HUES64 (cell line): ENCODE measurements around the gene RNF186.
"Not testable (repeated sequence)": the region's sequence is repeated elsewhere in the genome, so short reads cannot be mapped to it uniquely, and the experiment has no call there.

Experiments used
- H3K27ac ChIP-seq: 2 replicates; pipeline ENCODE4 v1.7.0; 2013; ENCODE audit warnings: low read depth, low read length, inconsistent platforms
- H3K27me3 ChIP-seq: 2 replicates; pipeline ENCODE4 v1.6.1; 2013; ENCODE audit warnings: mild to moderate bottlenecking, low read length; ENCODE audit not compliant: insufficient read depth
- H3K36me3 ChIP-seq: 2 replicates; pipeline ENCODE4 v1.6.1; 2013; ENCODE audit warnings: mild to moderate bottlenecking, low read length; ENCODE audit not compliant: insufficient read depth
- H3K4me1 ChIP-seq: 2 replicates; pipeline ENCODE4 v1.6.1; 2013; ENCODE audit warnings: mild to moderate bottlenecking, low read length, moderate library complexity; ENCODE audit not compliant: insufficient read depth
- H3K4me3 ChIP-seq: 2 replicates; pipeline ENCODE4 v1.5.1; 2013; ENCODE audit warnings: mild to moderate bottlenecking, low read length, moderate library complexity
- H3K9ac ChIP-seq: 2 replicates; pipeline ENCODE4 v1.6.1; 2013; ENCODE audit warnings: mild to moderate bottlenecking, low read depth, low read length
- H3K9me3 ChIP-seq: 2 replicates; pipeline ENCODE4 v1.6.1; 2013; ENCODE audit warnings: low read depth, low read length; ENCODE audit not compliant: insufficient read depth
- WGBS: fragments of 150-250, 120-280 bp; methylation state at CpG from one replicate; pipeline ENCODE4 v1.1.7; 2013; ENCODE audit warnings: missing lambda C conversion rate; 5-methylcytosine and 5-hydroxymethylcytosine counted together

The RNF186 gene

GRCh38 chr1:19792237-19793002, 22.7 kb downstream of the RNF186 start:
- no peaks in the 10 kb centered on the region for H3K9me3 ChIP-seq
- H3K4me3 ChIP-seq: no peak overlapping the region
- no peak overlapping the region for H3K27ac ChIP-seq
- 88% methylated on average over 4 of the region's 4 CpGs for WGBS
- no peak overlapping the region for H3K9ac ChIP-seq
- peaks cover 2% of the 10 kb centered on the region; the same call in 1 of the 2 replicates for H3K27me3 ChIP-seq
- peaks cover 1% of the 10 kb centered on the region; the same call in 1 of the 2 replicates for H3K4me1 ChIP-seq
- no peaks in the 10 kb centered on the region for H3K36me3 ChIP-seq

GRCh38 chr1:19790061-19790975, 24.8 kb downstream of the RNF186 start:
- not testable (repeated sequence) for H3K9me3 ChIP-seq, H3K27ac ChIP-seq, H3K9ac ChIP-seq, H3K36me3 ChIP-seq, H3K4me3 ChIP-seq
- peaks cover 11% of the 10 kb centered on the region for H3K27me3 ChIP-seq
- H3K4me1 ChIP-seq: peaks cover 15% of the 10 kb centered on the region
- 93% methylated on average over 9 of the region's 9 CpGs for WGBS

- peaks cover 15% of the 10 kb centered on the region for H3K4me1 ChIP-seq
- H3K9ac ChIP-seq: no peak overlapping the region
- no peaks in the 10 kb centered on the region for H3K9me3 ChIP-seq
- 54% methylated on average over 9 of the region's 9 CpGs for WGBS
- H3K27me3 ChIP-seq: peaks cover 41% of the 10 kb centered on the region
- H3K27ac ChIP-seq: no peak overlapping the region
- H3K4me3 ChIP-seq: peak overlapping the region; percentile 5; the same call in 1 of the 2 replicates
- no peaks in the 10 kb centered on the region for H3K36me3 ChIP-seq
These were observed 28.1 kb downstream of the RNF186 start for GRCh38 chr1:19786988-19787423.

GRCh38 chr1:19785660-19786059, 29.4 kb downstream of the RNF186 start:
- H3K27ac ChIP-seq: no peak overlapping the region
- peaks cover 54% of the 10 kb centered on the region for H3K27me3 ChIP-seq
- no peaks in the 10 kb centered on the region for H3K36me3 ChIP-seq
- no peak overlapping the region for H3K4me3 ChIP-seq
- WGBS: 72% methylated on average over 4 of the region's 4 CpGs
- peaks cover 15% of the 10 kb centered on the region for H3K4me1 ChIP-seq
- no peaks in the 10 kb centered on the region for H3K9me3 ChIP-seq
- no peak overlapping the region for H3K9ac ChIP-seq

GRCh38 chr1:19780267-19780877, 34.7 kb downstream of the RNF186 start:
- H3K36me3 ChIP-seq: no peaks in the 10 kb centered on the region
- WGBS: 59% methylated on average over 11 of the region's 11 CpGs
- H3K4me3 ChIP-seq: no peak overlapping the region
- peaks cover 79% of the 10 kb centered on the region for H3K27me3 ChIP-seq
- no peak overlapping the region for H3K27ac ChIP-seq
- H3K4me1 ChIP-seq: no peaks in the 10 kb centered on the region
- no peaks in the 10 kb centered on the region for H3K9me3 ChIP-seq
- no peak overlapping the region for H3K9ac ChIP-seq

- peaks cover 47% of the 10 kb centered on the region for H3K27me3 ChIP-seq
- no peak overlapping the region for H3K4me3 ChIP-seq
- H3K27ac ChIP-seq: no peak overlapping the region
- H3K9me3 ChIP-seq: no peaks in the 10 kb centered on the region
- no peaks in the 10 kb centered on the region for H3K4me1 ChIP-seq
- H3K9ac ChIP-seq: no peak overlapping the region
- no peaks in the 10 kb centered on the region for H3K36me3 ChIP-seq
- 90% methylated on average over 4 of the region's 4 CpGs for WGBS
These were observed 38.1 kb downstream of the RNF186 start for GRCh38 chr1:19776933-19777332.

- H3K4me3 ChIP-seq: no peak overlapping the region
- 95% methylated on average over 5 of the region's 5 CpGs for WGBS
- H3K27me3 ChIP-seq: peaks cover 42% of the 10 kb centered on the region
- no peaks in the 10 kb centered on the region for H3K9me3 ChIP-seq
- no peak overlapping the region for H3K27ac ChIP-seq
- H3K4me1 ChIP-seq: no peaks in the 10 kb centered on the region
- H3K9ac ChIP-seq: no peak overlapping the region
- H3K36me3 ChIP-seq: no peaks in the 10 kb centered on the region
These were observed 38.8 kb downstream of the RNF186 start for GRCh38 chr1:19776287-19776686.

- 93% methylated on average over 8 of the region's 9 CpGs for WGBS
- Histone ChIP-seq H3K4me1 (no peaks in the 10 kb centered on the region), H3K4me3 (no peak overlapping the region), H3K27ac (no peak overlapping the region), H3K27me3 (peaks cover 37% of the 10 kb centered on the region), H3K9ac (no peak overlapping the region), H3K9me3 (no peaks in the 10 kb centered on the region), H3K36me3 (no peaks in the 10 kb centered on the region)
These were observed 39.3 kb downstream of the RNF186 start for GRCh38 chr1:19775831-19776230.

- Histone ChIP-seq H3K9me3 (no peaks in the 10 kb centered on the region), H3K4me1 (no peaks in the 10 kb centered on the region), H3K4me3 (no peak overlapping the region), H3K27ac (no peak overlapping the region), H3K27me3 (peaks cover 32% of the 10 kb centered on the region), H3K9ac (no peak overlapping the region), H3K36me3 (no peaks in the 10 kb centered on the region)
- WGBS: 91% methylated on average over 6 of the region's 6 CpGs
These were observed 39.8 kb downstream of the RNF186 start for GRCh38 chr1:19775317-19775716.

GRCh38 chr1:19774180-19774785, 40.8 kb downstream of the RNF186 start:
- Histone ChIP-seq H3K4me3 (no peak overlapping the region), H3K4me1 (peaks cover 6% of the 10 kb centered on the region), H3K27me3 (peaks cover 22% of the 10 kb centered on the region), H3K9me3 (no peaks in the 10 kb centered on the region), H3K36me3 (no peaks in the 10 kb centered on the region), H3K9ac (no peak overlapping the region), H3K27ac (no peak overlapping the region)
- 87% methylated on average over 3 of the region's 6 CpGs for WGBS
